ENCODE measurements around the gene POMGNT2. TPM values are rescaled to one million over a fixed set of nuclear protein-coding genes. Genes with fewer than 3 reads are reported as not detected.

POMGNT2 gene
- 4.4 to 9.5 TPM (median 7.9 TPM) in 5 replicates for total RNA-seq (2022; extraction: Qiagen RNA extraction; ENCODE audit: low read depth)

GRCh38 chr3:43105596-43106292 is at the start of gene POMGNT2:
Gene POMGNT2 (minus strand): TSS chr3:43106079. CDS start chr3:43081431, 24,648 bp downstream.

Other genes starting within 250 kb of the POMGNT2 start
- not detected in 5 replicates for gene CYP8B1, start 230.2 kb downstream of the POMGNT2 start, total RNA-seq (2022; extraction: Qiagen RNA extraction; ENCODE audit: low read depth)
- not detected in 5 replicates for gene ZNF662, start 199.9 kb downstream of the POMGNT2 start, total RNA-seq (2022; extraction: Qiagen RNA extraction; ENCODE audit: low read depth)
- gene GASK1A, start 126.8 kb downstream of the POMGNT2 start, total RNA-seq (2022; extraction: Qiagen RNA extraction; ENCODE audit: low read depth) = not detected in 5 replicates
- gene SNRK, start 180.5 kb upstream of the POMGNT2 start, total RNA-seq (2022; extraction: Qiagen RNA extraction; ENCODE audit: low read depth) = 3.2 to 4.9 TPM (median 4.2 TPM) in 5 replicates

Measured in A549 treated with ZK216348 at 1 μM for 4 hours (cell line).